ENCODE measurements around the gene RASD2.

Gene RASD2

GRCh38 chr22:35554297-35554845 is 13.7 kb downstream of the RASD2 start:
- DNase-seq (ENCODE audit: low read depth) = no peak
- H3K4me3 ChIP-seq (ENCODE audit: low read length) = no peak overlapping the region
- no peak for TF ChIP-seq CTCF (conservative IDR thresholded peaks at IDR 0.05; ENCODE audit: low read length)

GRCh38 chr22:35555483-35555890 is 14.9 kb downstream of the RASD2 start:
- TF ChIP-seq CTCF (conservative IDR thresholded peaks at IDR 0.05; ENCODE audit: low read length) = no peak
- DNase-seq (ENCODE audit: low read depth) = peak; percentile 71
- H3K4me3 ChIP-seq (ENCODE audit: low read length) = no peak overlapping the region

GRCh38 chr22:35555946-35556547 is 15.4 kb downstream of the RASD2 start:
- no peak overlapping the region for H3K4me3 ChIP-seq (ENCODE audit: low read length)
- DNase-seq (ENCODE audit: low read depth) = no peak
- TF ChIP-seq CTCF (conservative IDR thresholded peaks at IDR 0.05; ENCODE audit: low read length) = no peak

- TF ChIP-seq CTCF (conservative IDR thresholded peaks at IDR 0.05; ENCODE audit: low read length) = no peak
- no peak for DNase-seq (ENCODE audit: low read depth)
- no peak overlapping the region for H3K4me3 ChIP-seq (ENCODE audit: low read length)
These were observed 16.0 kb downstream of the RASD2 start for GRCh38 chr22:35556666-35557065.

GRCh38 chr22:35558031-35558430 is 17.4 kb downstream of the RASD2 start:
- no peak for TF ChIP-seq CTCF (conservative IDR thresholded peaks at IDR 0.05; ENCODE audit: low read length)
- H3K4me3 ChIP-seq (ENCODE audit: low read length) = no peak overlapping the region
- DNase-seq (ENCODE audit: low read depth) = no peak

- no peak for TF ChIP-seq CTCF (conservative IDR thresholded peaks at IDR 0.05; ENCODE audit: low read length)
- H3K4me3 ChIP-seq (ENCODE audit: low read length) = no peak overlapping the region
- DNase-seq (ENCODE audit: low read depth) = no peak
These were observed 18.1 kb downstream of the RASD2 start for GRCh38 chr22:35558719-35559118.

GRCh38 chr22:35559354-35560005 is 18.8 kb downstream of the RASD2 start:
- no peak overlapping the region for H3K4me3 ChIP-seq (ENCODE audit: low read length)
- TF ChIP-seq CTCF (conservative IDR thresholded peaks at IDR 0.05; ENCODE audit: low read length) = no peak
- peak; percentile 31 for DNase-seq (ENCODE audit: low read depth)
